IPS-11a (cell line): ENCODE data around the gene PTTG1IP.

ENCODE experiments used
- H3K4me3 ChIP-seq: one replicate; pipeline ENCODE4 v1.5.1; 2013; ENCODE audit warnings: low read depth, low read length, control low read depth

PTTG1IP gene

GRCh38 chr21:44898011-44898488 is 24.6 kb upstream of the PTTG1IP start:
- H3K4me3 ChIP-seq, result no peak overlapping the region

GRCh38 chr21:44897326-44898010 is 24.0 kb upstream of the PTTG1IP start:
- H3K4me3 ChIP-seq, result no peak overlapping the region

- no peak overlapping the region for H3K4me3 ChIP-seq
Observed at GRCh38 chr21:44896561-44897286, 23.2 kb upstream of the PTTG1IP start.

- no peak overlapping the region for H3K4me3 ChIP-seq
Observed at GRCh38 chr21:44895859-44896258, 22.4 kb upstream of the PTTG1IP start.

GRCh38 chr21:44894687-44895302 is 21.3 kb upstream of the PTTG1IP start:
- H3K4me3 ChIP-seq, result no peak overlapping the region

GRCh38 chr21:44893948-44894656 is 20.6 kb upstream of the PTTG1IP start:
- H3K4me3 ChIP-seq, result no peak overlapping the region

- no peak overlapping the region for H3K4me3 ChIP-seq
Observed at GRCh38 chr21:44893278-44893556, 19.7 kb upstream of the PTTG1IP start.

- no peak overlapping the region for H3K4me3 ChIP-seq
Observed at GRCh38 chr21:44892536-44893277, 19.2 kb upstream of the PTTG1IP start.

- H3K4me3 ChIP-seq, result no peak overlapping the region
Observed at GRCh38 chr21:44892095-44892494, 18.6 kb upstream of the PTTG1IP start.

- no peak overlapping the region for H3K4me3 ChIP-seq
Observed at GRCh38 chr21:44891631-44892031, 18.1 kb upstream of the PTTG1IP start.

GRCh38 chr21:44890961-44891541 is 17.6 kb upstream of the PTTG1IP start:
- no peak overlapping the region for H3K4me3 ChIP-seq

GRCh38 chr21:44890338-44890931 is 16.9 kb upstream of the PTTG1IP start:
- no peak overlapping the region for H3K4me3 ChIP-seq

- no peak overlapping the region for H3K4me3 ChIP-seq
Observed at GRCh38 chr21:44889625-44890337, 16.3 kb upstream of the PTTG1IP start.

GRCh38 chr21:44888581-44889550 is 15.4 kb upstream of the PTTG1IP start:
- no peak overlapping the region for H3K4me3 ChIP-seq

- no peak overlapping the region for H3K4me3 ChIP-seq
Observed at GRCh38 chr21:44887807-44888580, 14.5 kb upstream of the PTTG1IP start.

- no peak overlapping the region for H3K4me3 ChIP-seq
Observed at GRCh38 chr21:44887126-44887806, 13.8 kb upstream of the PTTG1IP start.
